Measurements from ENCODE around the gene EN2.

Gene EN2

DNA sequence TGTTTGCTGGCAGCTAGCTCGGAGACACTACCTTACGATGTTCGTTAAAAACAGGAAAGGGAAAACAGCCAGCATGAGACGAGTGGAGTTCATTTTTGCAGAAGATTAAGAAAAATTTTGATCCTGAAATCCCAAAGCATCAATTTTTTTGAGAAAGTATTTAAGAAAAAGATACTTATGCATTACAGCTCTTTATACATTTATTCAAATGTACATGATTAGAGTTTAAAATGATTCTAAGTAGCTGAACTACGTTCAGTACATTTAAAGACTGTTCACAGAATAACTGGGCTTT, 53.7 kb downstream of the EN2 start:
- DNase-seq = no peak

DNA sequence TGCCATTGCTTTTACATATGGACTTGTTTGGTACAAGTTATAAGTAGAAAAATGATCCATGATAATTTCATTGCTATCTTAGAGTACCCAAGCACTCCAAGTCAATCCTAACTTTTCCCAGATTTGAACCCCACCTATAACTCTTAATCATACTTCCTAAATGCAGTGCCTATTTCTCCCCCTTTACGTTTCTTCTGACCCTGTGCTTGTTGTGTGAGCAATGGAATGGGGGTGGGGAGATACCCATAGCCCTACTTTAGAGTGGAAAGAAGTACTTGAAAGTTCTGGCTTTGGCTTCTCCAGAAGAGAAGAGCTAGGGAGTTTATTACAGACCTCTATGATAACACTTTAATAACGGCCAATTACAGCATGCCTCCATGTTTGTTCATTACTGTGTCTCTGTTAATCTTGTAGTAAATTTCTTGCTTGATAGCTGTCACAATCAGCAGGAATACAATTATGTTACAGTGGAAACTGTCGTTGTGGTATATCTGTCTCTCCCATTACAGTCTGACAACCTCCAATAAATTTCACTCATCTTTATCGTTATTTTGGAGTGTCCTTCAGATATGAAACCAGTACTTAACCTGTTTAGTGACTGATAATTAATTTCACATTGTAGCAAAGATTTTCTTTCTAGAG, 54.4 kb downstream of the EN2 start:
- no peak for DNase-seq

DNA sequence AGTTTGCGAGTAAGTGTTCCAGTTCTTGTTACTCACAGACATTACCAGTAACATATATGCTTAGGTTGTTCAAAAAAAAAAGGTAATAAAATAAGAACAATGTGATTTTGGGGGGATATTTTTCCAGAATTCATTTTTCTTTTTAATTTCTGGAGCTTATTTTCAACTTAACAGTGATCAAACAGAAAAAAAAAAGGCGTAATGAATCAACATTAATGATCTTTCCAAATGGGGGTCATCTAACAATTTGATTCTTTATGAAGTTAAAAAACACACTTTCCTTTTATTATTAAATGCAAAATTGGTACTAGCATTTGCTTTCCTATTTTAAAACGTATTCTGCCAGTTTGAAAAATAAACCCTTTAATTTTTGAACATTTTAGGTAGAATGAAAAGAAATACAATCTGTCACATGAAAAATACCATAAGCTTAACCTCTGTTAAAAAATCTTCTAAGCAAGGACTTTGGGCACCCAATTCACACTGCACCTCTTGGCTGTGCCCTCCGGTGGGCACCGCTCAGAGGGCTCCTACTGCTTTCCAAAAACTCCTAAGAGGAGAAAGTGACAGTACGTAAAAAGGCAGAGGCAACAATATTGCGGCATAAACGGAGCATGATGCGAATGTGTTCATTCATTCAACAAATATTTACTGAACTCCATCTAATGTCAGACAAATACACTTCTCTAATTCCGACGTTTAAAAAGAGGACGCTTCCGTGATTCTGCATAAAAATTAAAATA, 55.8 kb downstream of the EN2 start:
- no peak for DNase-seq

DNA sequence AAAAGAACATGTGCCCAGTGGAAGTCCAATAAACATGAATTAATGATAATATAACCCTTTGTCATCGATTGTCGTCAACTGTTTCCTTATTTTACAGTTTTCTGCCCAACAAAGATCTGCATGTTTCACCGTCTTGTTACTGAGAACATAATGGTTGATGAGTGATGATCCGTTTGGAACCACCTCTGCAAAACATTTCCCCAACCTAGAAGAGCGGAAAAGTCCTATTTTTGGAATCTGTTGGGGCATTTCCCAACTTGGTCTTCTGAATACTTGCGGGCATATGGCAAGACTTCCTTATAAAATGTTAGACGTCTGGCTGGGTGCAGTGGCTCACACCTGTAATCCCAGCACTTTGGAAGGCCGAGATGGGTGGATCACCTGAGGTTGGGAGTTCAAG, 56.4 kb downstream of the EN2 start:
- no peak for DNase-seq
